Measurements from ENCODE around the gene LYAR.
"Not testable (repeated sequence)": the region's sequence is repeated elsewhere in the genome, so short reads cannot be mapped to it uniquely, and the experiment has no call there.

LYAR gene

GRCh38 chr4:4259484-4260100 lies 30.4 kb downstream of the LYAR start:
- no peak for DNase-seq (ENCODE audit: low read depth)

GRCh38 chr4:4257705-4258104 lies 32.2 kb downstream of the LYAR start:
- DNase-seq (ENCODE audit: low read depth) = not testable (repeated sequence)

GRCh38 chr4:4256799-4257198 lies 33.2 kb downstream of the LYAR start:
- DNase-seq (ENCODE audit: low read depth) = no peak

- no peak for DNase-seq (ENCODE audit: low read depth)
Observed at GRCh38 chr4:4254666-4255065, 35.3 kb downstream of the LYAR start.

GRCh38 chr4:4254199-4254598 lies 35.8 kb downstream of the LYAR start:
- DNase-seq (ENCODE audit: low read depth) = no peak

GRCh38 chr4:4249866-4250265 lies 40.1 kb downstream of the LYAR start:
- DNase-seq (ENCODE audit: low read depth) = no peak

- DNase-seq (ENCODE audit: low read depth) = not testable (repeated sequence)
Observed at GRCh38 chr4:4249342-4249741, 40.6 kb downstream of the LYAR start.

GRCh38 chr4:4248885-4249203 lies 41.1 kb downstream of the LYAR start:
- no peak for DNase-seq (ENCODE audit: low read depth)

- peak; percentile 86 for DNase-seq (ENCODE audit: low read depth)
Observed at GRCh38 chr4:4248029-4248884, 41.7 kb downstream of the LYAR start, which contains the start of gene TMEM128. Gene TMEM128 (minus strand): TSS chr4:4248223. CDS start chr4:4248202, 21 bp downstream.

- DNase-seq (ENCODE audit: low read depth) = no peak
Observed at GRCh38 chr4:4247696-4248028, 42.3 kb downstream of the LYAR start.

- no peak for DNase-seq (ENCODE audit: low read depth)
Observed at GRCh38 chr4:4245172-4245571, 44.8 kb downstream of the LYAR start.

- DNase-seq (ENCODE audit: low read depth) = not testable (repeated sequence)
Observed at GRCh38 chr4:4239551-4239950, 50.4 kb downstream of the LYAR start.

- no peak for DNase-seq (ENCODE audit: low read depth)
Observed at GRCh38 chr4:4233610-4234009, 56.3 kb downstream of the LYAR start.

GRCh38 chr4:4228356-4228668 lies 61.6 kb downstream of the LYAR start:
- no peak for DNase-seq (ENCODE audit: low read depth)

- DNase-seq (ENCODE audit: low read depth) = no peak
Observed at GRCh38 chr4:4227510-4228355, 62.2 kb downstream of the LYAR start.

- DNase-seq (ENCODE audit: low read depth) = no peak
Observed at GRCh38 chr4:4226606-4227438, 63.1 kb downstream of the LYAR start, which contains the start of gene OTOP1. Gene OTOP1 (minus strand): TSS chr4:4226929. CDS start chr4:4226864, 65 bp downstream.

- DNase-seq (ENCODE audit: low read depth) = no peak
Observed at GRCh38 chr4:4225915-4226605, 63.9 kb downstream of the LYAR start.
